OCI-LY1 (cell line): Measurements from ENCODE around the gene ZBTB43.

Source experiments
- H2AFZ ChIP-seq: fragments of 200-600 bp; sonication (generic), shearing (Covaris generic); 2 replicates; pipeline ENCODE4 v1.6.0; 2014; ENCODE audit warnings: antibody characterized with exemption, mild to moderate bottlenecking, low read length
- H3F3A ChIP-seq: fragments of 200-600 bp; sonication (generic), shearing (Covaris generic); 2 replicates; pipeline ENCODE4 v1.6.0; 2014; ENCODE audit warnings: mild to moderate bottlenecking, antibody characterized with exemption, low read length, moderate library complexity; ENCODE audit not compliant: insufficient read depth
- H3K27ac ChIP-seq: fragments of 200-600 bp; sonication (generic); 2 replicates; pipeline ENCODE4 v1.5.1; 2014; ENCODE audit warnings: low read length, mixed run types, mild to moderate bottlenecking, low read depth; ENCODE audit not compliant: poor library complexity, severe bottlenecking
- H3K27me3 ChIP-seq: fragments of 200-600 bp; sonication (generic); 2 replicates; pipeline ENCODE4 v1.6.0; 2014; ENCODE audit warnings: antibody characterized with exemption, mild to moderate bottlenecking, low read length, moderate library complexity; ENCODE audit not compliant: insufficient read depth
- H3K36me3 ChIP-seq: fragments of 200-600 bp; sonication (generic); 2 replicates; pipeline ENCODE4 v1.6.1; 2014; ENCODE audit warnings: mild to moderate bottlenecking, antibody characterized with exemption, low read length, moderate library complexity, mixed read lengths; ENCODE audit not compliant: insufficient read depth
- H3K4me1 ChIP-seq: fragments of 200-600 bp; sonication (generic); 2 replicates; pipeline ENCODE4 v1.5.1; 2014; ENCODE audit warnings: mild to moderate bottlenecking, low read length, moderate library complexity; ENCODE audit not compliant: insufficient read depth, severe bottlenecking
- H3K4me2 ChIP-seq: fragments of 200-600 bp; sonication (generic), shearing (Covaris generic); 2 replicates; pipeline ENCODE4 v1.6.1; 2014; ENCODE audit warnings: low read length
- H3K4me3 ChIP-seq: fragments of 200-600 bp; sonication (generic); 2 replicates; pipeline ENCODE4 v1.5.1; 2014; ENCODE audit warnings: low read length, low read depth, mild to moderate bottlenecking, mixed read lengths; ENCODE audit not compliant: poor library complexity, severe bottlenecking
- H3K79me2 ChIP-seq: fragments of 200-600 bp; shearing (Covaris generic); 2 replicates; pipeline ENCODE4 v1.6.1; 2016; ENCODE audit warnings: mixed run types, low read length, mixed read lengths; ENCODE audit not compliant: insufficient read depth
- H3K9ac ChIP-seq: fragments of 200-600 bp; sonication (generic), shearing (Covaris generic); 2 replicates; pipeline ENCODE4 v1.6.1; 2014; ENCODE audit warnings: mild to moderate bottlenecking, low read length, mixed read lengths
- H3K9me2 ChIP-seq: fragments of 200-600 bp; sonication (generic), shearing (Covaris generic); 2 replicates; pipeline ENCODE4 v1.6.1; 2014; ENCODE audit warnings: low read depth, mild to moderate bottlenecking, low read length, mixed read lengths
- H3K9me3 ChIP-seq: fragments of 200-600 bp; shearing (Covaris generic); 2 replicates; pipeline ENCODE4 v1.6.1; 2014; ENCODE audit warnings: low read length, mixed read lengths
- H4K20me1 ChIP-seq: fragments of 200-600 bp; sonication (generic), shearing (Covaris generic); 2 replicates; pipeline ENCODE4 v1.6.0; 2016; ENCODE audit warnings: mild to moderate bottlenecking, low read length; ENCODE audit not compliant: insufficient read depth
- EZH2 ChIP-seq: fragments of 200-600 bp; sonication (generic), shearing (Covaris generic); IDR thresholded peaks from 2 replicates; pipeline ENCODE4 v1.8.0; 2017; ENCODE audit warnings: borderline replicate concordance, mixed run types, mild to moderate bottlenecking, antibody characterized with exemption, low read length, moderate library complexity, mixed read lengths
- TF ChIP-seq, protein P1 (sequence below): fragments of 200-600 bp; sonication (generic), shearing (Covaris generic); IDR thresholded peaks from 2 replicates; pipeline ENCODE4 v1.5.1; 2017; ENCODE audit warnings: mild to moderate bottlenecking, antibody characterized with exemption, low read length, moderate library complexity, mixed read lengths

ZBTB43 gene

DNA sequence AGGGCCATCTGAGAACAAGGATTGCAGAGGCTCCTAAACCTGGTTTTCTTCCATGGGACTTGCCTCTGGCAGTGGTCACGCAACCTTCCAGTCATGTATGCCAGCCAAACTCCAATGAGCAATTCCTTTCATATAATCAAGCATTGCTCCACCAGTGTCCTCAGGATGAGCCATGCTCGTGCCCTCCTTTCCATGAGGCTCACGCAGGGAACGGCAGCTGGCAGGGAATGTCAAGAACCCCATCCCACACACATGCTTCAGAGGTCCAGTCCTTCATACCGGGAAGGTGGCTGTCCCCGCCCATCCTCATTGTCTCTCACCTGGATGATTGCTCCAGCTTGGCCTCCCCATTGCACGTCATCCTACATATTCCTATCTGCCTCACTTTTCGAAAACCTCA lies 42.2 kb downstream of the ZBTB43 start:
- H3K4me1 ChIP-seq: no peaks in the 10 kb centered on the region
- H3K9ac ChIP-seq: no peak overlapping the region
- no peak overlapping the region for H3K4me2 ChIP-seq
- H3K27ac ChIP-seq: no peak overlapping the region
- no peaks in the 10 kb centered on the region for H3F3A ChIP-seq
- TF ChIP-seq EZH2: no peak
- TF ChIP-seq, protein P1, sequence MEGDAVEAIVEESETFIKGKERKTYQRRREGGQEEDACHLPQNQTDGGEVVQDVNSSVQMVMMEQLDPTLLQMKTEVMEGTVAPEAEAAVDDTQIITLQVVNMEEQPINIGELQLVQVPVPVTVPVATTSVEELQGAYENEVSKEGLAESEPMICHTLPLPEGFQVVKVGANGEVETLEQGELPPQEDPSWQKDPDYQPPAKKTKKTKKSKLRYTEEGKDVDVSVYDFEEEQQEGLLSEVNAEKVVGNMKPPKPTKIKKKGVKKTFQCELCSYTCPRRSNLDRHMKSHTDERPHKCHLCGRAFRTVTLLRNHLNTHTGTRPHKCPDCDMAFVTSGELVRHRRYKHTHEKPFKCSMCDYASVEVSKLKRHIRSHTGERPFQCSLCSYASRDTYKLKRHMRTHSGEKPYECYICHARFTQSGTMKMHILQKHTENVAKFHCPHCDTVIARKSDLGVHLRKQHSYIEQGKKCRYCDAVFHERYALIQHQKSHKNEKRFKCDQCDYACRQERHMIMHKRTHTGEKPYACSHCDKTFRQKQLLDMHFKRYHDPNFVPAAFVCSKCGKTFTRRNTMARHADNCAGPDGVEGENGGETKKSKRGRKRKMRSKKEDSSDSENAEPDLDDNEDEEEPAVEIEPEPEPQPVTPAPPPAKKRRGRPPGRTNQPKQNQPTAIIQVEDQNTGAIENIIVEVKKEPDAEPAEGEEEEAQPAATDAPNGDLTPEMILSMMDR: no peak
- no peaks in the 10 kb centered on the region; the same call in 1 of the 2 replicates for H3K27me3 ChIP-seq
- no peak overlapping the region for H2AFZ ChIP-seq
- no peaks in the 10 kb centered on the region for H3K9me2 ChIP-seq
- H3K9me3 ChIP-seq: no peaks in the 10 kb centered on the region
- no peaks in the 10 kb centered on the region for H4K20me1 ChIP-seq
- no peaks in the 10 kb centered on the region for H3K79me2 ChIP-seq
- no peak overlapping the region for H3K4me3 ChIP-seq
- H3K36me3 ChIP-seq: no peaks in the 10 kb centered on the region

DNA sequence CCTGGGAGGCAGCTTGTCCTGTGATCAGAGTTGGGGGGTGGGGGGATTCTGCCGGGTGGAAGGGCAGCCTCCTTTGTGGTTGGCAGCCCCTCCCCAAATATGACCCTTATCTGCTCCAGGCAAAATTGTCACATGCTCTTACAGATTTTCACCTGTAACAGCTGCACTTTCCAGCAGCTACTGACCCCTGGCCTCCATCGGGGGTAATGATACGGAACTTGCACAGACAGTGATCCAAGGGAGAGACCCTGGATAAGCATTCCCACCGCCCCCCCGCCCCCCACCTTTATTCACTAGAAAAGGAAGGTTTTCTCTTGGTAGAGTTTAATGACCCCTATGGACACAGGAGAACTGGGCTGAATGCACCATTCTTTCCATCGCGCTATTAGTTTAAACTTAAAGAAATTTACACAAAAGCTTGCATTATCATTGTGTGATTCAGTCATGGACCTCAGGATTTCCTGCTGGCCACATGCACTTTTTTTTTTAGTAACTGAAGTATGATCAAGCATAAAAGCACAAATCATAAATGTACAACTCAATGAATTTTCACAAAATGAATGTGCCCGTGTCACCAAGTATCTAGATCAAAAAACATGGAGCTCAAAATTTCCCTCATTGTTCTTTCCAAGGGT lies 44.9 kb downstream of the ZBTB43 start:
- H3K79me2 ChIP-seq: no peaks in the 10 kb centered on the region
- no peaks in the 10 kb centered on the region for H3F3A ChIP-seq
- H3K27ac ChIP-seq: no peak overlapping the region
- H3K9ac ChIP-seq: no peak overlapping the region
- no peak overlapping the region for H3K4me2 ChIP-seq
- H3K36me3 ChIP-seq: no peaks in the 10 kb centered on the region
- H3K4me3 ChIP-seq: no peak overlapping the region
- no peaks in the 10 kb centered on the region for H4K20me1 ChIP-seq
- TF ChIP-seq, protein P1: no peak
- no peak for TF ChIP-seq EZH2
- H3K9me2 ChIP-seq: no peaks in the 10 kb centered on the region
- H3K27me3 ChIP-seq: no peaks in the 10 kb centered on the region; the same call in 1 of the 2 replicates
- H3K9me3 ChIP-seq: no peaks in the 10 kb centered on the region
- H3K4me1 ChIP-seq: no peaks in the 10 kb centered on the region
- H2AFZ ChIP-seq: no peak overlapping the region

DNA sequence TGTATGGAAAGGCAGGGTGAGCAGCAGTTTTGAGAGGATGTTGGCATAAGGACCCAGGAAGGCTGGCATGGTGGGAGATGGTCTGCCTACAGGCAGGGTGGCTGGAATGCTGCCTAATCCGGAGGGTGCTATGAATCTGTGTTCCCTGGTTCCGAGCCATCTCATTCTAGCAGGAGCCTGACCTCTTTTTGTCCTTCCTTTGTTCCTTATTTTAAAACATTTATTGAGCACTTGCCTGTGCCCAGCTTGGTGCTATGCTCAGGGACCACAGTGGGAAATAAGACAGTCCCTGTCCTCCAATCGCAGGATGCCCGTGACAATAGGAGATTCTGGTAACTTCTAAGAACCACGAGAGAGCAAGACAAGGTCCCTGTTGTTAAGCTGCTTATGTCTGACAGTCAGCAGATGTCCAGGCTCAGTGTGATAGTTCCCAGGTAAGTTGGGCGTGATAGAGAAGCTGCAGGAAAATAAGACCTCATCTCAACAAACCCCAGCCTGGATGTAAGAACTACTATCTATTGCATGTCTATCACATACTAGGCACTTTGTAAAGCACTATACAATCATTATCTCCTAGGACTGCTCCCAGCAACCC lies 46.5 kb downstream of the ZBTB43 start:
- no peak overlapping the region for H3K9ac ChIP-seq

More for the DNA sequence above, 46.5 kb downstream of the ZBTB43 start:
- no peaks in the 10 kb centered on the region for H3K4me1 ChIP-seq
- H3K79me2 ChIP-seq: no peaks in the 10 kb centered on the region
- H3K9me3 ChIP-seq: no peaks in the 10 kb centered on the region
- H3K27me3 ChIP-seq: no peaks in the 10 kb centered on the region; the same call in 1 of the 2 replicates
- H3F3A ChIP-seq: no peaks in the 10 kb centered on the region
- no peak for TF ChIP-seq EZH2
- TF ChIP-seq, protein P1: no peak
- no peaks in the 10 kb centered on the region for H4K20me1 ChIP-seq
- no peaks in the 10 kb centered on the region for H3K9me2 ChIP-seq
- H3K36me3 ChIP-seq: no peaks in the 10 kb centered on the region
- no peak overlapping the region for H3K4me3 ChIP-seq
- H3K27ac ChIP-seq: no peak overlapping the region
- H3K4me2 ChIP-seq: no peak overlapping the region
- no peak overlapping the region for H2AFZ ChIP-seq
